Measurements from ENCODE around the gene DBP. TPM values are rescaled to one million over a fixed set of nuclear protein-coding genes. Genes with fewer than 3 reads are reported as not detected.
A peak's percentile ranks its signal among the peaks of the same experiment; 100 is the strongest.

DBP gene
- total RNA-seq, 4 donors from 2014 or later: 18.9 to 32.8 (median 25.1) TPM

- TF ChIP-seq, protein P1, sequence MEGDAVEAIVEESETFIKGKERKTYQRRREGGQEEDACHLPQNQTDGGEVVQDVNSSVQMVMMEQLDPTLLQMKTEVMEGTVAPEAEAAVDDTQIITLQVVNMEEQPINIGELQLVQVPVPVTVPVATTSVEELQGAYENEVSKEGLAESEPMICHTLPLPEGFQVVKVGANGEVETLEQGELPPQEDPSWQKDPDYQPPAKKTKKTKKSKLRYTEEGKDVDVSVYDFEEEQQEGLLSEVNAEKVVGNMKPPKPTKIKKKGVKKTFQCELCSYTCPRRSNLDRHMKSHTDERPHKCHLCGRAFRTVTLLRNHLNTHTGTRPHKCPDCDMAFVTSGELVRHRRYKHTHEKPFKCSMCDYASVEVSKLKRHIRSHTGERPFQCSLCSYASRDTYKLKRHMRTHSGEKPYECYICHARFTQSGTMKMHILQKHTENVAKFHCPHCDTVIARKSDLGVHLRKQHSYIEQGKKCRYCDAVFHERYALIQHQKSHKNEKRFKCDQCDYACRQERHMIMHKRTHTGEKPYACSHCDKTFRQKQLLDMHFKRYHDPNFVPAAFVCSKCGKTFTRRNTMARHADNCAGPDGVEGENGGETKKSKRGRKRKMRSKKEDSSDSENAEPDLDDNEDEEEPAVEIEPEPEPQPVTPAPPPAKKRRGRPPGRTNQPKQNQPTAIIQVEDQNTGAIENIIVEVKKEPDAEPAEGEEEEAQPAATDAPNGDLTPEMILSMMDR (IDR thresholded peaks at IDR 0.05): no peak
- no peak for TF ChIP-seq POLR2A (IDR thresholded peaks at IDR 0.05)
- H3K27me3 ChIP-seq: no peaks in the 10 kb centered on the region
- H3K4me3 ChIP-seq (replicated peaks in 1 of 3): no peak overlapping the region
- DNase-seq: no peak
- WGBS, 2 donors: 91 to 93% methylated on average over 6 of the region's 6 CpGs
- peaks cover 0 to 3% of the 10 kb centered on the region in 2 donors for H3K4me1 ChIP-seq
- H3K36me3 ChIP-seq: no peaks in the 10 kb centered on the region
- H3K9me3 ChIP-seq: no peaks in the 10 kb centered on the region
- intact Hi-C loops (cut with DNase I): loop anchor here (2.0 kb wide), 1 partner anchor 39 kb away; no protein-coding TSS in a partner anchor
- H3K27ac ChIP-seq: no peak overlapping the region
These were observed 28.6 kb upstream of the DBP start for GRCh38 chr19:48665786-48666185.

DNA sequence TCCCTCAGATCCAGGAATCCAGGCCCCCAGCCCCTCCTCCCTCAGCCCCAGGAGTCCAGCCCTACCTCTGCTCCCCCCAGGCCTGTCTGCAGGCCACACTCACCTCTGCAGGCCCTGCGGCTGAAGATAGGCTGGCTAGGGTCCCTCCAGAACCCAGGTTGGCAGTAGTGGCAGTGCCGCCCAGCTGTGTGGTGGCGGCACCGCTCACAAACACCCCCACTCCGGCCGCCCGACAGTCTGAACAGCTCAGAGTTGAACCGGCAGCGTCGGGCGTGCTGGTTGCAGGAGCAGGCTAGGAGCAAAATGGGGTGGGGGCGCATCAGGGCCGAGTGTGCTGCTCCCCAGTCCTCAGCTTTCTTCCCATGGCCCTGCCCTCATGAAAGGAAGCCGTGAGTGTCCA, 27.3 kb upstream of the DBP start:
- no peaks in the 10 kb centered on the region for H3K9me3 ChIP-seq
- TF ChIP-seq, protein P1 (IDR thresholded peaks at IDR 0.05): no peak
- no peak for TF ChIP-seq POLR2A (IDR thresholded peaks at IDR 0.05)
- H3K27ac ChIP-seq: no peak overlapping the region
- no peaks in the 10 kb centered on the region for H3K27me3 ChIP-seq
- peaks cover 0 to 3% of the 10 kb centered on the region in 2 donors for H3K4me1 ChIP-seq
- no peak for DNase-seq
- no peaks in the 10 kb centered on the region for H3K36me3 ChIP-seq
- intact Hi-C loops (cut with DNase I): no loop called here
- no peak overlapping the region for H3K4me3 ChIP-seq (replicated peaks in 1 of 3)
- WGBS, 2 donors: 76 to 88% methylated on average over 3 to 9 of the region's 14 CpGs

DNA sequence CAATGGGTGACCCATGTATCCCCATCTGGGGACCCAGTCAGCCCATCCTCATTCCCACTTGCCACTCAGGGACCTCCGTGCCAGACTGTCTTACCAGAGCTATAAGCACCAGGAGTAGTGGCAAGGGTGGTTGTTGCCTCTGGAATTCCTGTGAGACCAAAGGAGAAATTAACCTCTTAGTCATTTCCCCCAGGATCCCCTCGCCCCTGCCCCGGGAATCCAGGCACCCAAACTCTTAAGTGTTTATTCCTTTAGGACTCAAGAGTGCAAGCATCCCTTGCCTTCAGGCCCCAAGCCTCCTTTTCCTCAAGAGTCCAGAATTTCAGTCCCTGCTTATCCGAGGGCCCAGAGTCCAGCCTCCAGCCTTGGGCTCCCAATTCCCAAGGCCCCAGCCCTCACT, 26.5 kb upstream of the DBP start:
- peaks cover 0 to 3% of the 10 kb centered on the region in 2 donors for H3K4me1 ChIP-seq
- intact Hi-C loops (cut with DNase I): no loop called here

GRCh38 chr19:48661711-48662090, 24.5 kb upstream of the DBP start:
- H3K9me3 ChIP-seq: no peaks in the 10 kb centered on the region
- H3K4me3 ChIP-seq (replicated peaks in 1 of 3): no peak overlapping the region
- no peak for TF ChIP-seq POLR2A (IDR thresholded peaks at IDR 0.05)
- TF ChIP-seq, protein P1 (IDR thresholded peaks at IDR 0.05): no peak
- no peak for DNase-seq
- H3K36me3 ChIP-seq: no peaks in the 10 kb centered on the region
- 90 to 98% methylated on average over 18 to 42 of the region's 50 CpGs for WGBS, 2 donors
- no peaks in the 10 kb centered on the region for H3K27me3 ChIP-seq
- peaks cover 0 to 3% of the 10 kb centered on the region in 2 donors for H3K4me1 ChIP-seq
- no peak overlapping the region for H3K27ac ChIP-seq
- intact Hi-C loops (cut with DNase I): no loop called here

More for the DNA sequence above, 26.5 kb upstream of the DBP start:
- Histone ChIP-seq H3K4me3 (replicated peaks in 1 of 3) (no peak overlapping the region), H3K9me3 (no peaks in the 10 kb centered on the region), H3K27ac (no peak overlapping the region), H3K36me3 (no peaks in the 10 kb centered on the region), H3K27me3 (no peaks in the 10 kb centered on the region)
- TF ChIP-seq, protein P1 (IDR thresholded peaks at IDR 0.05): no peak
- no peak for TF ChIP-seq POLR2A (IDR thresholded peaks at IDR 0.05)
- DNase-seq: no peak
- 96 to 100% methylated on average over 4 of the region's 4 CpGs for WGBS, 2 donors

DNA sequence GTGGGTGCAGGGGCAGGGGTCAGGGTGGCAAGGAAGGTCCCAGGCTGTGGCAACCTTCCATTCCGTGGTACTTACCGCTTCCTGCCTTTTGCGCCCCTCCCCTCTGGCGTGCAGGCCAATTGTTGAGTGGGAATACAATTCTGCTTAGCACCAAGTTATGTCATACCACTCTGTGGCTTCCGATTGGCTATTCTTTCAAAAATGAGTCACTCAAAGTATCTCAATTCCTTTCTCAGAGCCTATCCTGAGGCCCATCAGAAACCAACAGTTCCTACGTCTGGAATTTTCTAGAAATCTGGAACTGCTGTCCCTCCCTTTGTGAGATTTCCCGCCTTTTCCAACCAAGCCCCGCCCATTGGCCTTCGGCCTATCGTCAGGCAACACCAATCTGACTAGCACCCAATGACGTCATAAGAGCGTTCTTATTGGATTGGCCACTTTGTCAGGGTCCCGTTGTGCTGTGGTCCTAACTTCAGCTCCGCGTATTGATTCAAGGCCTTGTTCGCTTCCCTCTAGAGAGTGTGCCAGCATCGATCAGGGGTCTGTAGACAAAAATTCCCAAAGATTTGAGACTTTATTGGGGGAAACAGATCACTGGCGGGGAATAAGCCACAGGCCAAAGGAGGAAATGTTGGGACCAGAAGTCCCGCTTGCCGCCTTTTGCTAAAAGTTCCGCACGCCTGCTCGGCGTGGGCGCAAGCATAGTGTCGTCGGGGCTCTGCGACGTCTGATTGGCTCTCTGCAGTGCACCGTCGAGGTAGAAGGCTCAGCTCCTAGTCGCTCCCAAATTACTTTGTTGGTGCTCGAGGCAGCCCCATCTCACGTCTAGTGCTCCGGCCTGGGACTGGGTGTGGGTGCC, 23.9 kb upstream of the DBP start:
- TF ChIP-seq POLR2A (IDR thresholded peaks at IDR 0.05): no peak
- TF ChIP-seq, protein P1 (IDR thresholded peaks at IDR 0.05): no peak
- H3K4me3 ChIP-seq (replicated peaks in 1 of 3): no peak overlapping the region
- H3K27me3 ChIP-seq: no peaks in the 10 kb centered on the region
- DNase-seq: peak; percentile 72 to 75
- H3K27ac ChIP-seq: peak overlapping the region in 1 of 3 donors; percentile 41
- H3K9me3 ChIP-seq: no peaks in the 10 kb centered on the region
- peaks cover 0 to 3% of the 10 kb centered on the region in 2 donors for H3K4me1 ChIP-seq
- intact Hi-C loops (cut with DNase I): no loop called here
- no peaks in the 10 kb centered on the region for H3K36me3 ChIP-seq
- 68 to 74% methylated on average over 31 to 35 of the region's 35 CpGs for WGBS, 2 donors
